ENCODE measurements around the gene CD55.

Gene CD55

GRCh38 chr1:207330011-207330710, 8.7 kb downstream of the CD55 start:
- no peak for DNase-seq

- DNase-seq: no peak
Observed at GRCh38 chr1:207331354-207332313, 10.2 kb downstream of the CD55 start.

GRCh38 chr1:207333009-207333600, 11.6 kb downstream of the CD55 start:
- no peak for DNase-seq

- DNase-seq: no peak
Observed at GRCh38 chr1:207333620-207334019, 12.1 kb downstream of the CD55 start.

- no peak for DNase-seq
Observed at GRCh38 chr1:207334337-207334736, 12.9 kb downstream of the CD55 start.

- no peak for DNase-seq
Observed at GRCh38 chr1:207335138-207335537, 13.7 kb downstream of the CD55 start.

- DNase-seq: peak; percentile 62 to 68
Observed at GRCh38 chr1:207335695-207336363, 14.4 kb downstream of the CD55 start.

- DNase-seq: peak; percentile 68 to 82
Observed at GRCh38 chr1:207336559-207337467, 15.3 kb downstream of the CD55 start.

GRCh38 chr1:207342332-207342731, 20.9 kb downstream of the CD55 start:
- no peak for DNase-seq

- no peak for DNase-seq
Observed at GRCh38 chr1:207343675-207344074, 22.2 kb downstream of the CD55 start.

GRCh38 chr1:207344221-207344620, 22.7 kb downstream of the CD55 start:
- DNase-seq: no peak

- DNase-seq: peak in 1 of 2 donors; percentile 14
Observed at GRCh38 chr1:207345644-207346477, 24.4 kb downstream of the CD55 start.

GRCh38 chr1:207346513-207346912, 25.0 kb downstream of the CD55 start:
- DNase-seq: no peak

- no peak for DNase-seq
Observed at GRCh38 chr1:207349979-207350378, 28.5 kb downstream of the CD55 start.

- DNase-seq: no peak
Observed at GRCh38 chr1:207352554-207352953, 31.1 kb downstream of the CD55 start.

- DNase-seq: no peak
Observed at GRCh38 chr1:207355060-207355459, 33.6 kb downstream of the CD55 start.

- no peak for DNase-seq
Observed at GRCh38 chr1:207355513-207356295, 34.2 kb downstream of the CD55 start.

- no peak for DNase-seq
Observed at GRCh38 chr1:207361029-207361428, 39.6 kb downstream of the CD55 start.

- DNase-seq: no peak
Observed at GRCh38 chr1:207361889-207362288, 40.4 kb downstream of the CD55 start.
